Mucosa of descending colon (tissue), 3 donors: ENCODE data around the gene NCKAP5L. TPM values are rescaled to one million over a fixed set of nuclear protein-coding genes. Genes with fewer than 3 reads are reported as not detected.

ENCODE experiments used
- ATAC-seq: fragments of 200-7000 bp; cut with Tn5 transposase; one replicate; pipeline ENCODE4 v1.9.1; 2020; ENCODE audit warnings: mild to moderate bottlenecking, moderate library complexity
- DNase-seq, 3 donors: peaks; one replicate each; pipeline ENCODE4 v3.0.0-alpha.2; 2020
- H3K36me3 ChIP-seq: fragments of 200-600 bp; one replicate; pipeline ENCODE4 v1.8.0; 2021; ENCODE audit warnings: low read depth, mild to moderate bottlenecking
- H3K4me1 ChIP-seq: fragments of 200-600 bp; one replicate; pipeline ENCODE4 v1.8.0; 2021; ENCODE audit warnings: low read depth, mild to moderate bottlenecking
- H3K4me3 ChIP-seq: fragments of 200-600 bp; one replicate; pipeline ENCODE4 v1.8.0; 2021; ENCODE audit warnings: mild to moderate bottlenecking
- H3K9me3 ChIP-seq: fragments of 200-600 bp; one replicate; pipeline ENCODE4 v1.8.0; 2021; ENCODE audit warnings: mild to moderate bottlenecking
- CTCF ChIP-seq: fragments of 200-600 bp; IDR thresholded peaks from one replicate; pipeline ENCODE4 v1.8.0; 2022; ENCODE audit warnings: antibody characterized with exemption, mild to moderate bottlenecking
- intact Hi-C, 2 donors: fragments of 100-400 bp; cut with DNase I in 1 of 2; cut with micrococcal nuclease in 1 of 2; formaldehyde crosslinking; loops; one replicate each; pipeline versions ENCODE4 v1.11.0 to v1.11.1; 2022; cut with DNase I, micrococcal nuclease
- total RNA-seq, 3 donors: library from RNA; stranded (reverse); fragmentation: NEBNext Ultra II Directional in 2 of 3; extraction: Animal tissue kit (Norgen Biotek cat#: 25700) in 2 of 3; gene quantifications; one replicate each; pipeline versions ENCODE4 v1.2.1 to v1.2.4, GENCODE V29; 2021 to 2023
- donor health status: DM: no; HTN: no; CAD: no; lungs with moderate emphysema.
- donor health status: DM: no; HTN: no; CAD: no.
- donor health status: DM: no; HTN: yes; CAD: no.

NCKAP5L gene
- total RNA-seq, 3 donors from 2014 or later, result 2.5 to 17.7 (median 4.7) TPM

GRCh38 chr12:49798248-49798647 lies 30.0 kb downstream of the NCKAP5L start:
- no peak overlapping the region for H3K4me3 ChIP-seq
- no peaks in the 10 kb centered on the region for H3K36me3 ChIP-seq
- no peak for TF ChIP-seq CTCF
- no peaks in the 10 kb centered on the region for H3K4me1 ChIP-seq
- intact Hi-C loops, result no loop called here
- DNase-seq, result no peak
- H3K9me3 ChIP-seq, result no peaks in the 10 kb centered on the region
- no peak for ATAC-seq

- no peak overlapping the region for H3K4me3 ChIP-seq
- no peaks in the 10 kb centered on the region for H3K36me3 ChIP-seq
- ATAC-seq (no peak), DNase-seq (no peak)
- intact Hi-C loops, result no loop called here
- TF ChIP-seq CTCF, result no peak
- H3K4me1 ChIP-seq, result no peaks in the 10 kb centered on the region
- no peaks in the 10 kb centered on the region for H3K9me3 ChIP-seq
Observed at GRCh38 chr12:49797449-49797776, 30.8 kb downstream of the NCKAP5L start.

GRCh38 chr12:49796606-49797448 lies 31.4 kb downstream of the NCKAP5L start:
- H3K4me3 ChIP-seq, result no peak overlapping the region
- TF ChIP-seq CTCF, result no peak
- intact Hi-C loops, result no loop called here
- no peaks in the 10 kb centered on the region for H3K9me3 ChIP-seq
- no peaks in the 10 kb centered on the region for H3K36me3 ChIP-seq
- DNase-seq, result no peak
- ATAC-seq, result no peak
- H3K4me1 ChIP-seq, result no peaks in the 10 kb centered on the region

GRCh38 chr12:49796155-49796554 lies 32.1 kb downstream of the NCKAP5L start:
- Histone ChIP-seq H3K36me3 (no peaks in the 10 kb centered on the region), H3K4me1 (no peaks in the 10 kb centered on the region), H3K9me3 (no peaks in the 10 kb centered on the region), H3K4me3 (no peak overlapping the region)
- TF ChIP-seq CTCF, result no peak
- ATAC-seq, result no peak
- intact Hi-C loops, result no loop called here
- no peak for DNase-seq

- intact Hi-C loops, result no loop called here
- H3K4me1 ChIP-seq, result no peaks in the 10 kb centered on the region
- no peaks in the 10 kb centered on the region for H3K36me3 ChIP-seq
- no peak for TF ChIP-seq CTCF
- DNase-seq, result no peak
- H3K4me3 ChIP-seq, result no peak overlapping the region
- no peak for ATAC-seq
- no peaks in the 10 kb centered on the region for H3K9me3 ChIP-seq
Observed at GRCh38 chr12:49795654-49796105, 32.5 kb downstream of the NCKAP5L start.
